ENCODE measurements around the gene CDH15.
"Not testable (repeated sequence)": the region's sequence is repeated elsewhere in the genome, so short reads cannot be mapped to it uniquely, and the experiment has no call there.

Gene CDH15

DNA sequence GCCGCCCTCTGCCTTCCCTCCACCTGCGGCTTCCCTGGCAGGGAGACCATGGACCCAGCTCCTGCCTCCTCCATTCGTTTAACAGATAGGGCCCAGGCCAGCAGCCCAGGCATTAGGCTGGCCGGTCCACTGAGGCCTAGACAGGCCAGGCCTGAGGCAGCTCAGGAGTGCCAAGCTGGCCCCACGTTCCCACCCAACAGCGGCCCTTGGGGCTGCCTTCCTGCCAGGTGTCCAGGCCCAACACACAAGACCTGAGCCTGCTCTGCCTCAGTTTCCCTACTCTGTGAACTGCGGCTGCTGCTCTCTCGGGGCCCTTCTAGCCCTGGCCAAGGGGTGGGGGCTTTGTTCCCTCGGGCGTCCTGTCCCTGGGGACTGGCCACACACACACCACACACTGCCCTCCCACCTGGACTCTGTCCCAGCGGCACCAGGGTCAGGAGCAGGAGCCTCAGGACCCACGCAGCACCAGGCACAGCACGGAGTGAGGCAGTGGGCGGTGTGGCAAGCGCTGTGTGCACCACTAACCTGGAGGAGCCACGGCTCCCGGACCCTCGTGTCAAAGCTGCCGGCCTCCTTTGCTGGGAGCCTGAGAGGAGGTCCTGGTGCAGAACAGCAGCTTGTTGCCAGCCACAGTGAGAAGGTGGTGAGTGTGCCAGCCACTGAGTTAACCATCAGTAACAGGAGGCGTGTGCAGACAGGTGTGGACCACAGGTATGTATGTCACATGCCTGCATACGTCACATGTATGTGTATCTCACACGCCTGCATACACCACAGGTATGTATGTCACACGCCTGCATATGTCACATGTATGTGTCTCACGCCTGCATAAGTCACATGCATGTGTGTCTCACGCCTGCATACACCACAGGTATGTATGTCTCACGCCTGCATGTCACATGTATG lies 14.6 kb upstream of the CDH15 start:
- no peak for DNase-seq

DNA sequence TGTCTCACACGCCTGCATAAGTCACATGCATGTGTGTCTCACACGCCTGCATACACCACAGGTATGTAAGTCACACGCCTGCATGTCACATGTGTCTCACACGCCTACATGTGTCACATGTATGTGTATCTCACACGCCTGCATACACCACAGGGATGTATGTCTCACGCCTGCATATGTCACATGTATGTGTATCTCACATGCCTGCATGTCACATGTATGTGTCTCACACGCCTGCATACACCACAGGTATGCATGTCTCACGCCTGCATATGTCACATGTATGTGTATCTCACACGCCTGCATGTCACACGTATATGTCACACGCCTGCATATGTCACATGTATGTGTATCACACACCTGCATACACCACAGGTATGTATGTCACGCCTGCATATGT lies 13.8 kb upstream of the CDH15 start:
- no peak for DNase-seq

DNA sequence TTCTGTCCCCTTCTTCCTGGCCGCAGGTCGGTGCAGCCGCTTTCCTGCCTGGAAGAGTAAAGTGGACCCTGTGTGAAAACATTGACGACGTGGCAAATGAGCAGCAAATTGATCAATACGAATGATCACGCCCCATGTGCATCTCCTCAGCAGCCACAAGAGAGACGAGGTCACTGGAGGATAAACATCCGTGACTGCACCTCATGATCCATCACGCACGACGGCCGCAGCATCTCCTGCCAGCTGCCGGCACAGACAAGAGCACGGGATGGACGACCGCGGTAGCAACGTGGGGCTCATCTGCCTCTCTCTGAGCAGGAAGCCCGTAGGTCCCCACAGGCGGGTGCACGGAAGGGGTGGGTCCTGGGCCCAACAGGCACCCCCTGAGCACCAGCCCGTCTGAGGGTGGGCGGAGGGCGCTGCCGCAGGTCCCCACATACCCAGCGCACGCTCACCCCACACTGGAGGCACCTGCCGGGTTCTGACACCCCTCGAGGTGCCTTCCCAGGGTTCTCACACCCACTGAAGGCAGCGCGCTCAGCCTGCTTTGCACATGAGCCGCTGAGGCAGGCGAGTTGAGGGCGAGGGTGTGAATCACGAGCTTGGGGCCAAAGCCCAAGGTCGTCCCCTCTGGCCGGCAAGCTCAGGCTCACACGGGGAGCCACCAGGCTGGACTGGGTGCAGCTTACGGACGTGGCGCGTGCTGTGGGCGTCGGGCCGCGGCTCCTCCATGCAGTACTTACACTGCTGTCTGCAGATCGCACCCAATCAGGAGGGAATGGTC lies 12.3 kb upstream of the CDH15 start:
- DNase-seq = no peak

DNA sequence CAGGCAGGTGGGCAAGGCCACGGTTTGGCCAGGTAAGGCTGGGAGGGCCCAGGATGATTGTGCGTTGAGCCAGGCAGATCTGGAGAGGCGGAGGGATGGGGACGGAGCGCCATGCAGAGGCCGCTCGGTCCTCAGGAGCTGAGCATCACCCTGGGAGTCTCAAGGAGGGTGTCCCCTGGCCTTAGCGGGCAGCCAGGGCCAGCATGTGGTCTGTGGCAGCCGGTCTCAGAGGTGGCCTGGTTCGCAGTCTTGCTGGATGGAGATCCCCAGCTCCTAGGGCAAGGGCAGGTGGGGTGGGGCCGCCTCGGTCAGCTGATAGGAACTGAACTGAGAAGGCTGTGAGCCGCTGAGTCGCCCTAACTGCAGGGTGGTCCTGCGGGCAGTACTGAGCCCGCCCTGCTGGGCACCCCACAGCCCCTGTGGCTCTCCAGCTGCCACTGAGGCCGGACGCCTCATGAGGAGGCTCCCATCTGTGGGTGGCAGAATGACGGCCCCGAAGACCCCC lies 11.6 kb upstream of the CDH15 start:
- no peak for DNase-seq

DNA sequence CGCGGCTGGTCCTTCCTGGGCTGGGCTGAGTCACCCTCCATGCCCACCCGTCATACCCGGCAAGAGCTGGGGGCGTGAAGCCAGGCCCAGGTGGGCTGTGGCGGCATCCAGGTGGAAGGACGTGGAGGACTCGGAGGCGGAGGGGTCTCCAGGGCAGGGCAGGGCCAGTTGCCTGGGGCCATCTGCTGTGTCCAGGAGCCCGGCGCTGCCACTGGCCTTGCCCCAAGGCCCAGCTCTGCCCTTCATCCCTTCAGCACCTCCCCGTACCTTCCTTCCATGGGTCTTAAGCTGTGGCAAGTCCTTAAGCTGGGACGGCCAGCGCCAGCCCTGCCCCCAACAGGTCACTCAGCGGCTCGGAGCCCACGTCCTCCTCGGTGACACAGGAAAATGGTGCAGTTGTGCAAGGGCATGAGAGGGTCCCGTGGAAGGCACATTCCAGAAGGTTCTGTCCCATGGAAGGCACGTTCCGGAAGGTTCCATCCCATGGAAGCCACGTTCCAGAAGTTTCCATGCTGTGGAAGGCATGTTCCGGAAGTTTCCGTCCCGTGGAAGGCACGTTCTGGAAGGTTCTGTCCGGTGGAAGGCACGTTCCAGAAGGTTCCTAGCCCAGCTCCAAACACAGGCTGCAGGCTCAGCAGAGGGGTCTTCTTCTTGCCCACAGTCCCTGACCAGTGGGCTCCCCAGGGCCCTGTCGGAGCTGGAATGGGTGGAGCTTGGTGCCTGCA lies 10.4 kb upstream of the CDH15 start:
- DNase-seq = no peak

DNA sequence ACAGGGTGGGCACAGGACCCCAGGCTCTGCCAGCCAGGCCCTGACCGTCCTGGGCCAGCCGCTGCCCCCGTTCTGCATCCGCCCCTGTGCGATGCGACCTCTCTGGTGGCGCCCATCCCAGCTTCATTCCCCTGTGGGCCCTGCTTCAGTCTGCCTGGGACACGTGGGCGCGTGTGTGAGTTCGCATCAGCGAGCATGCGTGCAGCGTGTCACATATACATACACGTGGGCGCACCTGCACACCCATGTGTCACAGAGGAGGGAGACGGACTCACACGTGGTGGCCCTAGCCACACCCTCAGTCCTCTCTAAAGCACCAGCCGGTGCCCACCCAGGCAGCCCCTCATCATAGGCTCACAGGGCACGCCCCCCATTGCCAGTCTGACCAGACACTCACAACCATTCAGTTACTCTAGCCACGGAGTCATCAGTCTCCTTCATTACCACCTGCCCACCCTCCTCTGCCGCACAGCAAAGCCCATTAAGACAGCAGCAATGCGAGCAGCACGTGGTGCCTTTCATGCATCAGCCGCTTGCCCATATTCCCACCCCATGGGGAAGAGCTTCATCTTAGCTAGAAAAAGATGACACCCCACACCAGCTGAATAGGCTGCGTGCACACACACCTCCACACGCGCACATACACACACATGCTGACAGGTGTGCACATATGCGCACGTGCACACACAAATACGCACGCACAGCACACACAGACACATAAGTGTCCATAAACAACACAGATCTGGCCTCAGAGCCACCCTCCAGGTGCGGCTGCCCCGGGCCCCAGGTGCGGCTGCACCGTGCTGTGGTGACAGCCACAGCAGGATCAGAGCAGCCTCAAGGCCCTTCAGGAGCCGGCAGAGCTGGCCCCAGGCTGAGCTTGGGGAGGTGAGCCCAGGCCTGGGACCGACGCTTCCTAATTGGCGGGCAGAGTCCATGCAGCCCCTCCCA lies 9.5 kb upstream of the CDH15 start:
- DNase-seq = no peak

DNA sequence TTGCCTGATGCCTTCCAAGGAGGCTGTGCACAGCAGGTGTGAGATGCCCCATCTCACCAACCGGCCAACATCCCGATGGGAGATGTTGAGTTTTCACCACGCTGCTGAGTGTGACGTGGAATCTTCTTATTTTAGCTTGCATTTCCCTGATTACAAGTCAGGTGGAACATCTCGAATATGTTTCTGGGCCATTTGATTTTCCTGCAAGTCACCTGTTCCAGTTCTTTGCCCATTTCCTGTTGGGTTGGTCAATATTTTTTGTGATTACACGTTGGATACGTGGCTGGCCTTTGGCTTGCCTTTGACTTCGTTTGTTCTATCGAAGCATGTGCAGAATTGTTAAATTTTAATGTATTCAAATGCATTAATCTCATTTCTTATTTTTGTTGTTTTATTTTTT lies 8.3 kb upstream of the CDH15 start:
- DNase-seq = no peak

DNA sequence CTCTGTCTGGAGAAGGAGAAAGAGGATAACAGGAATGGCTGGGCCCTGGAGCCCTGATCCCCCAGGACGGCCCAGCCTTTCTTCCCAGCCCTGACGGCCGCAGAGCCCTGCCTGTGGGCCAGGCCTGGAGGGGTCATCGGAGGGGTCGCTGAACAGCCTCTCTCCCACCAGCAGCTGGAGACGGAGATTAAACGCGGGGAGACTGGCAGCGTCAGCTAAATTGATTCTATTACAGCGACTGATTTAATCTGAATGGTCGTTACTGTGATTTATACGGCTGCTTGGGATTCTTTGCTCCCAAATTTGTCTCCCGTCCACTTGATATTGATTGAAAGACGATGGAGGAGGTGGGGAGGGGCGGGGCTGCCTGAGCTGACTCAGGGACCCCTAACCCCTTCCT lies 7.1 kb upstream of the CDH15 start:
- no peak for DNase-seq

DNA sequence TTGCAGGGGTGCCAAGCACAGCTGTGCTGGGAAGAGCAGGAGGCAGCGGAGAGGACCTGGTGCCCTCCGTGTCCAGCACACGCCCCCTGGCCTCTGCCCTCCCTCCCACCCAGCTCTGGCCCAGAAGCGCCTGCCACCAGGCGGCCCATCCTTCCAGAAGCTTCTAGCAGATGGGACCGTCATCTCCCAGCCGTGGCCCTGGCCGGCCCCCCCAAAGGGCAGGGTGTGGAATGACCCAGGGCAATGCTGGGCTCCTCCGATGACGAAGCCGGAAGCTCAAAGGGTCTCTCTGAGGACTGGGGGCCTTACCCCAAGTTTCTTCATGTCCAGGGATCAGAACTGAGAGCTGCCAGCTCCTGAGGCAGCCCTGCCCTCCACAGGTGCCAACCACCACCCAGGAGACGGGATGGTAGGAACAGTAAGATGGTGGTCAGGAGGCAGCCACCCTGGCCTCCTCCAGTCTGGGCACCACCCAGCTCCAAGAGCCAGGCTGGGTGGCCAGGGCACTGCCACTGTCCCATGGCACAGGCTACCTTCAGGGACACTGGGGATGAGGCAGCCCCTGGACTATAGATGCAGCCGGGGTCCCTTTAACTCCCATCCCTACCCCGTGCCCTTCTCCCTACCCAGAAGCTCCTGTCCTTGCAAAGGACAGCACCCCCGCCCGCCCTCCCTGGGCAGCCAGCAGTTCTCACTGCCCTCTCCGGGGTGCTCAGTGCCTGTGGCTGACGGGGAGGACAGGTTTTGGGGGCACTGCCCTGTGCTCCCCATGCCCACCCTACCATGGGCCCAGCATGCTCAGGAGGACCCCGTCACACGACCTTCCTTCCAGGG lies 6.5 kb upstream of the CDH15 start:
- DNase-seq = no peak

DNA sequence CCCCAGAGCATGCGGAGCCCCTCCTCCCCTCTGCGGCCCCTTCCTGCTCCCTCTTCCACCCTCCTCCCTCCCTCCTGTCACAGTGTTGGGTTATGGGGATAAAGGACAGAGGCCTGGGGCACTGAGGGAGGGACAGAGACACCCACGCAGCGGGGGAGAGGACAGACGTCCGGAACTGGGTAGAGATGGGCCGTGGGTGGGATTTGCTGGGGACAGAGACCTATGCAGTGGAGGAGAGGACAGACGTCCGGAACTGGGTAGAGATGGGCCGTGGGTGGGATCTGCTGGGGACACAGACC lies 5.9 kb upstream of the CDH15 start:
- not testable (repeated sequence) for DNase-seq

DNA sequence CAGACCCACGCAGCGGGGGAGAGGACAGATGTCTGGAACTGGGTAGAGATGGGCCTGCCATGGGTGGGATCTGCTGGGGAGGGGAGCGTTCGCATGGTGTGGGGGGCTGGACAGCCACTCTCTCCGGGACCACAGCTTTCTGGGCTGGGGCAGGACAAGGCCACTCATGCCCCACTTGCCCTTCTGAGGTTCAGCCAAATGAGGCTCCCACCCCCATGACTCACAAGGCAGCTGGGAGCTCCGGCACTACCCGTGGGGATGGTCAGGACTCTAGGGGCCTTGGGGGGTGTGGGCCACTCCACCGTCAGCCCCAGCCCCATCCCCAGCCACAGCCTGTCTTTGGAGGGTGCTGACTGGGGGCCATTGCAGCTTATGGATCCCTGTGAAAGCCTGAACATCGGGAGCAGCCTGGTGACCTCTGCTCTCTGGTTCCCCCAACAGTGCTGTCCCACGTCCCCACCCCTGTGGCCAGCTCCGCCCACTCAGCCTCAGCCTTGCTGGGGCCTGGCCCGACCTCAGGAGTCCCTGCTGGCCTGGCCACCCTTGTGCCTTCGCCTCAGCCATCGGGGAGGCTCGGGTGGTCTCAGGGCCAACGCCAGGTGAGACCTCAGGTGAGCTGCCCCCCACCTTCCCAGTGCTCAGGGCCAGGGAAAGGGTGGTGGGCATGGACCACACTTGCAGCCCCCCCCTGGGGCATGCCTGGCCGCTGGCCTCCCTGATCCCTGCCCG lies 4.7 kb upstream of the CDH15 start:
- DNase-seq = no peak

DNA sequence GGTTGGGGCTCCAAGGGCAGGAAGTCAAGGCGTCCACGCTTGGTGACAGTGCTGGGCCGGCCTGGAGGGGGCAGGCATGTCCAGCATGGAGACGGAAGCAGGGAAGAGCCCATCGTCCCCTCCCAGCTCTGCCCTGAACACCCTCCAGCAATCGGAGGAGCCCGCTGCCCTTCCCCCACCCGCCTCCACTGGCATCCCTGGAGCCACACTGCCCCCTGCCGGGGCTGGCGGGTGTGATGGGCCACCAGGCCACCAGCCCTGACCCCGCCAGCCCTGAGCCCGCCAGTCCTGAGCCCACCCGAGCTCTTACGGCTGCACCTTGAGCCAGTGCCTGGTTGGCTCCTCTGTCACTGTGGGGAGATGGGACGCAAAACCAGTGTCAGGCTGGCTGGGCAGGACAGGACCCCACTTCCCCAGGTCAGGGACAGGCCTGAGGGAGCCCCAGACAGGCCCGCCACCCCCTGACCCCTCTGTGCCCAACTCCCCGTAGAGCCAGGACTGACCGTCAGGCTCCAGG lies 4.1 kb upstream of the CDH15 start:
- peak; percentile 65 for DNase-seq

DNA sequence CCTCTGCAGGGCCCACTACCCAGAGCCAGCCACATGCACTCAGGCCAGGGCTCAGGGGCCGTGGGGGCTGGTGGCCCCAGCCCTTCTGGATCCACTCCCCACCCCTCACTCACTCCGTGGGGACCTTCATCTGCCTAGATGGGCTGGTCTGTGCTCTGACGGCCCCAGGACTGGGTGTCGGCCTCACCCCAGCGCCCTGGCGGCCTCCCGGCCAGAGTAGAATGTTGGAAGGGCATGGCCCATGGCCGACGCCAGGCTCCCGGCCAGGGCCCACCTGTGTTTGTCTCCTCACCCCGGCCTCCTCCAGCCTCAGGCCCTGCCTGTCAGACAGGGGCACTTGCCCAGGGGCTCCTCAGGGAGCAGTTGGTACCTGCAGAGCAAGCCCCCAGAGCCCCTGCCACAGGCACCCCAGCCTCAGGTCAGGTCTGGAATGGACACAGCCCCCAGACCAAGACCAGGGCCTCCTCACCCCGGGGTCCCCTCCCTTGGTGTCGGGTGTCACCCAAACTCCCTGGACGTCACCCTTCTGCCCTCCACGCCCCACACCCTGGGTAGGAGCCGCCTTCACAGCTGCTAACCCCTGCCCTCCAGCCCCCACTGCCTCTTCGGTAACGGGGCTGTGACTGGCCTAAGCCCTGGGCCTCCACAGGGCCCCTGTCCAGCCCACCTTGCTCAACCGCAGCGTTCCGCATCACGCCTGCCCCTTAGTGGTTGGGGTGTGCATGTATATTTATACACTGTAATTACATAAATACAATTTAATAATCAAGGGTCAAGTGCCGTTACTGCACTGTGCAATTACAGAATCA lies 3.0 kb upstream of the CDH15 start:
- DNase-seq = no peak

DNA sequence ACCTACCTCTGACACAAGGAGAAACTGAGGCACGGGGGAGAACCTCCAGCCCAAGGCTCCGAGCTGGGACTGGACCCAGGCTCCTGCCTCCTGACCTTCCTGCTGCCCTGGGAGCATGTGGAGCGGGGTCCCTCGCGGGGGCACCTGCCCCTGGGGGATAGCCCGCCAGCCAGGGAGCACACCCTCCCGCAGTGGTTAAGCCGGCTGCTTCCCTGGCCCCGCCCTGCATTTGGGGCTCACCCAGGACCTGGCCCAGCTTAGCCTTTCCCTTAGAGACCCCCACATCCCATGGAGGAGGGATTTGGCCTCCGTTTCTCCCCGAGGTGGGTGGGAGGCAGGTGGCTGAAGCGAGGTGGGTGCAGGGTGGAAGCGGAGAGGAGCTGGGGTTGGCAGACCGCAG lies 1.8 kb upstream of the CDH15 start:
- DNase-seq = no peak

DNA sequence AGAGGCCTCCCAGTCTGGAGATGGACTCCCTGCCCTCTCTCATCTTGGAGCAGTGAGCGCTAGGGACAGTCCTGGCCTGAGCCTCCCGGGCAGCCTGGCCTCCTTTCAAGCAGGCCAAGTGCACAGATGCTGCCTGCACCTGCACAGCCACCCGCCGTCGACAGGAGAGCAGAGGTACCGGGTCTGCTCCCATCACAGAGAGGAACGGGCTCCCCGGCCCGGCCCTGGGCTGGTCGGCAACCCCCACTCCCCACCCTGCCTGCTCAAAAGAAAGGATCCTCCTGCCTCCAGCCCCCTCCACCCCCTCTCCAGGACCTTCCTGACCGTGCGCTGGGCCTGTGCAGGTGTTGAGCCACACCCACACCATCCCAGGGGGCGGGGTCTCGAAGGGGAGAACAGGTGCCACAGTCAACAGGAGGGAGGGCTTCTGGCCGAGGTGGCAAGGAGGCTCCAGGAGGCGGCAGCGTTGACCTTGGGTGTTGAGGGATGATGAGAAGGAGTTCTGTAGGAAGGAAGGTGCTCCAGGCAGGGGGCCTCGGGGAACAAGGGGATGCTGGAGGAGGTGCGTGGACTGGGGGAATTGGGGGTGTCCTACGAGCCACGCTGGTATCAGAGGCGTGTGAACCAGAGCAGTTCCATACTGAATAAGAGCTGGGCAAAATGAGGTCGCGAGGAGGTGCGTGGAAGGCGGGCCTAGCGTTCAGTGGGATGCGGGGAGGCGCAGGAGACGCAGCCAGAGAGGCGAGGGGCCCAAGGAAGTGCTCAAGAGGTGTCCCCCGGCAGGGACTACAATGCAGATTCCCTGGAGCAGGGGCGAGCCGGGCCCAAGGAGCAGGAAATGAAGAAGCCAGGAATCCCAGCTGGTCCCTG lies 967 bp upstream of the CDH15 start:
- peak; percentile 20 for DNase-seq

DNA sequence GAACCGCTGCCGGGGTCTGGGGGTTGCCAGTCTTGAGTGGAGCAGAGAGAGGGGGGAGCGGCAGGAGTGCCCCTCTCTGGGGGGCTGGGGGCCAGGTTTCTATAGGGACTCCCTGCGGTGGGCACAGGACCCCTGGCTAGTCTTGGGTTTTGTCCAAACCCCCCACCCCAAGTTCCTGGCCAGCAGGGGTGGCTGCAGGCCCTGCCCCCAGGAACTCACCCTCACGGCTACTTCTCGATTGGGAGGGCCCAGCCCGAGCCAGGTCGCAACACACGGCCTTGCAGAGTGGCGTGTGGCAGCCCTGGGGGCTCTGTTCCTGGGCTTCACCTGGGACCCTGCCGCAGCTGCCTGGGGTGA lies 601 bp downstream of the CDH15 start:
- DNase-seq = no peak

DNA sequence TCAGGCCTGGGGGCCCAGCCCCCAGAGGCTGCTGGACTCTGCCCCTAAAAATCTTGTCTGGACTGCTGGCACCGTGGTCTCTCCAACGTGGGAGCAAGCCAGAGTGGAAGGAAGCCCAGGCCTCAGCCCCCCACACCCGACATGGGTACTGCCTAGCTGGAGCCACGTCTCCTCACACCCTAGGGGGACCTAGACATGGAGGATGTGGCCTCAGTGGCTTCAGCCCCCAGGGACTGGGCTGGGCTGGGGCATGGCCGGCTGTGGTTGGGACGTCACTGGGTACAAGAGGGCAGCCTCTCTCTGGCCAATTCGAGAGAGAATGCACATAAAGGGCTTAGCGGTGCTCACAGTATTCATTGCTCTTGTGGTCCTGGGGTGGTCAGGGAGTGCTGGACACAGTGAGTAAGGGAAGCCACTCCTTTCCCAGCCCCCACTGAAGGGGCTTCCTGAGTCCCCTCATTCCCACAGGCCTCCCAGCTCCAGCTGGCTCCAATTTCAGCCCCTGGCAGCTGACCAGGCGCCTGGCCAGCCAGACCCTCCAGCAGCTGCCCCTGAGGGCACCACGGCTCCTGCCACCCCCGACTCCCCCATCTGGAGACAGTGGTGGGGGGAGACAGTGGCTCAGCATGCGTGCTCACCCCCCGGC lies 1.1 kb downstream of the CDH15 start:
- DNase-seq = no peak

Data from NCI-H1092 treated with DMSO at 0.1 percent for 48 hours (cell line).